GM19467 (cell line): ENCODE results near the gene PLK5.
"Not testable (repeated sequence)": the region's sequence is repeated elsewhere in the genome, so short reads cannot be mapped to it uniquely, and the experiment has no call there.

Source experiments
- ATAC-seq: cut with Tn5 transposase; IDR thresholded peaks from one replicate; pipeline ENCODE4 v1.9.1; 2021; ENCODE audit warnings: mild to moderate bottlenecking, moderate library complexity; ENCODE audit not compliant: unreplicated experiment

PLK5 gene

GRCh38 chr19:1507763-1508506 lies 15.9 kb upstream of the PLK5 start:
- no peak for ATAC-seq

GRCh38 chr19:1508507-1508856 lies 15.4 kb upstream of the PLK5 start:
- no peak for ATAC-seq

DNA sequence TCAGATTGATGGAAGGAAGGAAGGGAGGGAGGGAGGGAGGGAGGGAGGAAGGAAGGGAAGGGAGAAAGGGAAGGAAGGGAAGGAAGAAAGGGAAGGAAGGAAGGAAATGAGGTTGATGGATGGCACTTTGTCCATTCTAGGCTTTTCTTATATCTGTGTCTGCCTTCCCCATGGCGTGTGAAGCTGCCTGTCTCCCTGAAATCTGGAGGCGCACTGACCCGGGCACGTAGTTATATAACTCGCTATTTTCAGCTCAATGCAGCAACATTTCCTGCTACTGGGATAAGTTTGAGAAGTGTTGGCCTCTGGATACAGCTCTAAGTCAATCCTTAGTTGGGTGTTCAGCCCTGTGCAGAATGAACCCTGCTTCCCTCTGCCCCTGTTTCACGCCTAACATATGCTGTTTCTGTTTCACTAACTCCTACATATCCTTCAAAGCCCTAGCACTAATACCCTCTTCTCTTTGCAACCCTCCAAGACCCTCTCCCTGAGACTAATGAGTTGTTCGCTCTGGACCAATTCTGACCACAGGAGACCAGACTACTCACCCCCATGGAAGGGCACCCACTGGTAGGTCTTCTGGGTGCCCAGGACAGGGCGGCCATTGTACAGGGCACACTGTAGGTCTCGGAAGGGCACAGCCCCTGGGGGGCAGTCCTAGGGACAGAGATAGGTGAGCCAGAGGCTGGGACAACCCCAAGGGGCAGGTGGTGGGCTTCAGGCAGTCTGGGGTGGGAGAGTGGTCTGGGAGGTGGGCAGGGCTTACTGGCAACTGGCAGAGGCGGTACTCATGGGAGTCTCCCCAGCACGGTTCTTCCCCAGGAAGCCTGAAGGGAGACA lies 14.1 kb upstream of the PLK5 start:
- ATAC-seq = no peak

- no peak for ATAC-seq
Measured at GRCh38 chr19:1510442-1510806, 13.5 kb upstream of the PLK5 start.

DNA sequence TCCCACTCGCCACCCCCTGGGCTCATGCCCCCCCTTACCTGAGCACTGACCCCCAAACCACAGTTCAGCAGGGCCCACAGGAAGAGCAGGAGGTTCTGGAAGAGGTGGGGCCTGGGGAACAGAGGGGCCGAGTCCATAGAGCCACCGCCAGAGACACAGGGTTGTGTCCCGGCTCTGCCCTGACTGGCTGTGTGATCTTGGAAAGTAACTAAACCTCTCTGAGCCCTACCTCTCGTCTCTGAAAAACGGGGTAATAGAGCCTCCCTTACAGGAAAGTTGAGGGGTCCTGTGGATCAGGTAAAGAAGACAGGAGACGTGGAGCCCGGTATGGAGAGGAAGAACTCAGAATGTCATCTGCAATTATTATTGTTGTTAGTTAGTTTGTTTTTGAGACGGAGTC lies 13.1 kb upstream of the PLK5 start:
- no peak for ATAC-seq

GRCh38 chr19:1511318-1512317 lies 12.3 kb upstream of the PLK5 start:
- ATAC-seq = no peak

DNA sequence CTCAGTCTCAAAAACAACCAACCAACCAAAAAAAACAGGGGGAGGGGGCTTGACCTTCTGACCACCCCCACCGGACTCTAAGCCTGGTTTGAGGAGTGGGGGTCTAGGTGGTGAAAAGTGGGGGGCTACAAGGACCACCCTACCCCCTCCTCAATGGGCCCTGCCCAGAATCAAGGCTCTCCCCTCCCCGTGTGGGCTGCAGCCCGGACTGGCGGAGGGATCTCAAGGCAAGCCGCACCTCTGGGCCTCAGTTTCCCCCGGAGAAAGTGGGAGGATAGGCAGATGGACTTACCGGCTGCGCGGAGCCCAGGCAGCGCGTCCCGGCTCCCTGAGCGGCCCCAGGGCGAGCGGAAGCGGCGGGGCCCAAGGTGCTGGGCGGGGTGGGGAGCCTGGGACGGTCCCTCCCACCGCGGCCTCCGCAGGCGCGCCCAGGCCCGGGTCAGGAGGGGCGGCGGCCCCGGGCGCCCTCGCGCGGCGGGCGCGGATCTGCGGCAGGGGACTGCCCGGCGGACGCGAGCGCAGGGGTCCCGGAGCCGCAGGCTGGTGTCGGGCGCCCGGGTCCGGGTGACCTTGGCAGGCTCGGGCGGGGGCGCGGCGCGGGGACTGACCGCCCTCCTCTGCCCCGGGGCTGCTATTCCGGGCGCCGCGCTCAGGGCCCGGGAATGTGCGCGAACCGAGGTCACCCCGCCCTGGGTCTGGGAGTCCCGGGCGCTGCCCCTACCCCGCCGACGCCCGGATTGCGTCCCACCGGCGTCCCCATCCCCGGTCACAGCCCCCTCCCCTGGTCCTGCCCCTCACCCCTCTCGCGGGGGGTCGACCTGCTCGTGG lies 11.0 kb upstream of the PLK5 start, which contains the start of gene ADAMTSL5:
ADAMTSL5 (minus strand) TSS at position 349 of the 828 bp plus-strand sequence. CDS start 2,076 bp downstream, outside the sequence.
- ATAC-seq = no peak

DNA sequence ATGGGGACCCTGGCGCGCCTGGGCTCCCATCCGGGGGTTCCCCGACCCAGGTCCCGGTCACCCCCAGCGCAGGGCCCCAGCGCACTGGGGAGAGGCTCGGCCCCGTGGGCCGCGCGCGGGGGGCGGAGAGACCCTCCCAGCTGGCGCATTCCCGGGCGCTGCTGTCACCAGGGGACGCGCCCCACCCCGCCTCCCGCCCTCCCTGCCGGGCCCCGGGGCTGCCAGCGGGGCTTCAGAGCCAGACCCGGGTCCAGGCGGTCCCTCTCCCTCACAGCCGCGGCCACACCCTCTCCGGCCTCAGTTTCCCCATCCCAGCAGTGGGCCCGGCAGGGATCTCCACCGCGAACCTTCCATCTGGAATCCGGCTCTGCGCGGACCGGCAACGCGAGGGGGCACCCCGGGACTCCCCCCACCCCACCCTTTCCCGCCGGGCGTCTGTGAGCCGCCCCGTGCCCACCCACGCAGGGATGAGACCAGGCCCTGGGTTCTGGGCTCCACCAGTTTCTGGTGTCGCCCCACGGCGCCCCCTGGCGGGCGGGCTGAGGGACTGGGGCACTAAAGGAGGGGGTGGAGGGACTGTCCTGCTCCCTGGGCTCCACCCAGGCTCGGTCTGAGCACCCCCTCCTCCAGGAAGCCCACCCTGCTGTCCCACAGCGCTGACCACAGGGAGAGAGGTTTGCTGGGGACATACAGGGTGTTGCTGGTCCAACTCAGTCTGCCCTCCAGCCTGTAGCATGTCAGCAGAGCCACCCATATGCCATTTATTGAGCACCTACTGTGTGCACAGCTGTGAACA lies 10.2 kb upstream of the PLK5 start:
- no peak for ATAC-seq

- ATAC-seq = no peak
Measured at GRCh38 chr19:1514295-1514661, 9.6 kb upstream of the PLK5 start.

GRCh38 chr19:1514986-1515721 lies 8.7 kb upstream of the PLK5 start:
- ATAC-seq = no peak

- no peak for ATAC-seq
Measured at GRCh38 chr19:1516395-1516753, 7.5 kb upstream of the PLK5 start.

DNA sequence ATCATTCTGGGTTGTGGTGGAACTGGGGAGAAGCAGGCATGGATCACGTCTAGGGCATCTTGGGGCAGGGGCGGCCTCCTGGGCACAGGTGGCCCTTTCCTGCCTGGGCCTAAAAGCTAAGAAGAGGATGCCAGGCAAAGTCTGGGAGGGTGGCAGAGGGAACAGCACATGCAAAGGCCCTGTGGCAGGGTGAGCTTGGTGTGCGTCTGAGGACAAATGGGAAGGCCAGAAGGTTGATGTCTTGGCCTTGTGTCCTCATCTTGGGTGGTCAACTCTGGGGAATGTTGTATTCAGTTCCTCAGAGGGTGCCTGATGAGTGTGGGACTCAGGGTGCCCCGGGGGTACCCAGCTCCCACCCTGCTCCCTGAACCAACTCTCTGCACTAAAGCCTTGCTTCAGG lies 5.4 kb upstream of the PLK5 start:
- ATAC-seq = no peak

DNA sequence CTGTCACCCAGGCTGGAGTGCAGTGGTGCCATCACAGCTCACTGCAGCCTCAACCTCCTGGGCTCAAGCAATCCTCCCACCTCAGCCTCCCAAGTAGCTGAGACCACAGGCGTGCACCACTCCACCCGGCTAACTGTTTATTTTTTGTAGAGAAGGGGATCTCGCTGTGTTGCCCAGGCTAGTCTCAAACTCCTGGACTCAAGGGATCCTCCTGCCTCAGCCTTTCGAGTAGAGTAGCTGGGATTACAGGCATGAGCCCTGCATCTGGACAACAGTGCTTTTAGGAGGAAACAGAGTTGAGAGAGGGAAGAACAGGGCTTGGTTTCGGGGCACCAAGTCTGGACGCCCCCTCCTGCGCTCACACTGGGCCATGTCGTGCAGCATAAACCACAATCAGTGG lies 4.1 kb upstream of the PLK5 start:
- not testable (repeated sequence) for ATAC-seq

DNA sequence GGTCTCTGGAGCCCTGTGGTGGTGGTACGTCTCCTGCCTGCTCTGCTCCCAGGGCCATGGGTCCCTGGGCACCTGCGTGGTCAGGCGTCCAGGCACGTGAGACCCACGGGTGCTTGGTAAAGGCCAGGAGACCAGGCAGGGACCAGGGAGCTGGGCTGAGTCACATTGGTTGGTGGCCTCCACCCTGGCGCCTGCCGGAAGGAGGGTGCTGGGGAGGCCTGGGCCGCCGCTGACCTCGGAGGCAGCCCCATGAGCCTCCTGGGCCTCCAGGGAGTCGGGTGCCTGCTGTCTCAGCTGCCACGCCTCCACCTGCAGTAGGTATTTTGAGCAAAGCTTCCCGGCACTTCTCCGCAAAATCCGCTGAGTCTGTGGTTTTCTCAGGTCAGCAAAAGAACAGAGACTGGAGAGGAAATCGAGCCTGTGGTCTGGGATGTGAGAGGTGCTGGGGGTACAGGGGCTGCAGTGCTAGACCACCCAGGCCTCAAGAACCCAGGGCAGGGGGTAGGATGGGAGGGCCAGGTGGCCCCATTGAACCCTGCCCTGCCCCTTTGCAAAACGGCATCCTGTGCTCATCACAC lies 3.6 kb upstream of the PLK5 start:
- ATAC-seq = no peak

- no peak for ATAC-seq
Measured at GRCh38 chr19:1521636-1522035, 2.2 kb upstream of the PLK5 start.

DNA sequence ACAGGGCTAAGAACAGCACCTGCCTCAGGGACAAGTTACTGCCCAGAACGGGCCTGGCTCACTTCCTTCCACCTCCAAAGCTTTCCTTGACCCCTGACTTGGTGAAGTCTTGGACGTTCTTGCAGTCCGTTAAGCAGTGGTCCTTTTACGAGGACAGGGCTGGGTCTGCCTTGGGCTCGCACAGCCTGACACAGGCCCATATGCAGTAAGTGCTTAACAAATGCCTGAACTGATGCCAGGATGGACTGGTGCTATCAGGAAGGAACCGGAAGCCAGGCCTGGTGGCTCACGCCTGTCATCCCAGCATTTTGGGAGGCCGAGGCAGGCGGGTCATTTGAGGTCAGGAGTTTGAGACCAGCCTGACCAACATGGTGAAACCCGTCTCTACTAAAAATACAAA lies 1.8 kb upstream of the PLK5 start:
- ATAC-seq = no peak

DNA sequence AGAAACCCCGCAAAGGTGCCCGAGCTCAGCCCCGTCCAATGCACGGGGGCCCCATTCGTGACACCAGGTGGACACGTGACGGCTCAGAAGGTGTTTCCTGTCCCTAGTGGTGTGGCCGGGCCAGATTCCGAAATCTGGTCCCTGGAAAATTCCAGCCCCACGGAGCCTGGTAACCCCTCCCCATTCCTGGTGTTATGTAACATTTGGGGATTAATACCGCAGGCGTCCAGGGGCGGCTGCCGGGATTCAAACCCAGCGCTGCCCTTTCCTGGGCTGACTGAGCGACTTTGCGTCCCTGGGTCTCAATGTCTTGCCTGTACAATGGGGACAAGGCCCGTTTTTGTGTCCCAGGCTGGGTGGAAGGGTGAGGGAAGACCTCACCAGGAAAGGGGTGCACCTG lies 1.0 kb upstream of the PLK5 start:
- ATAC-seq = no peak

DNA sequence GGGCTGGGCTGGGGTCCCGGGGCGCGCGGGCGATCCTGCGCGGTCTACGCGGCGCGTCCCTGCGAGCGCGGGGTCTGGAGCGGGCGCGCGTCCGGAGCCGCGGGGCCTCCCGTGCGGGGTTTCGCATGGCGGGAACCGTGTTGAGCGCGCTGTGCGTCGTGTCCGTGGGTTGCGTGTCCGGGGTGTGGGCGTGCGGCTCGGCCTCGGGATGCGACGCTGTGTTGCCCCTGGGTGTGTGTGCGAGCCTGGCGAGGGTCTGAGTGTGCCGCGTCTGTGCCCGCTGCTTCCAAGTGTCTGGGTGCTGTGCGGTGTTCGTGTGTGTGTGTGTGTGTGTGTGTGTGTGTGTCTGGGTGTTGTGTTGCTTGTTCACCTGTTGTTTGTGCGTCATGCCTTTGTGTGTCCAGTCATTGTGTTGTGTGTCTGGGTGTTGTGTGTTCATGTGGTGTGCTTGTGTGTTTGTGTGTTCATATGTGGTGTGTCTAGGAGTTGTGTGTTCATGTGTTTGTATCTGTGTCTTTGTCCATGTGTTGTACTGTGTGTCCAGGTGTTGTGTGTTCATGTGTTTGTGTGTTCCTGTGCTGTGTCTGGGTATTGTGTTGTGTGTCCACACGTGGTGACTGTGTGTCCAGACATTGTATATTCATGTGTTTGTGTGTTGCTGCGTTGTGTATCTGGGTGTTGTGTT lies 552 bp downstream of the PLK5 start:
- ATAC-seq = no peak
